HG02678 (cell line): ENCODE measurements around the gene MS4A13.
A peak's percentile ranks its signal among the peaks of the same experiment; 100 is the strongest.
"Not testable (repeated sequence)": the region's sequence is repeated elsewhere in the genome, so short reads cannot be mapped to it uniquely, and the experiment has no call there.

Source experiments
- ATAC-seq: cut with Tn5 transposase; IDR thresholded peaks from one replicate; pipeline ENCODE4 v1.9.1; 2021; ENCODE audit warnings: mild to moderate bottlenecking, moderate library complexity; ENCODE audit not compliant: unreplicated experiment

Gene MS4A13, protein sequence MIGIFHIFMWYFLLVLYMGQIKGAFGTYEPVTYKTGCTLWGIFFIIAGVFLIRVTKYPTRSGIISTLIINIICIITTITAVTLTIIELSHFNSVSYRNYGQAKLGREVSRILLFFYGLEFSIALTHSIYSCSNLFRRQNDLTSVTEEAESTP

GRCh38 chr11:60515144-60515855 is at the start of gene MS4A13:
Gene MS4A13 (plus strand): TSS chr11:60515392. CDS start chr11:60518084, 2,692 bp downstream.
- no peak for ATAC-seq

- no peak for ATAC-seq
Observed at GRCh38 chr11:60468829-60469228, 46.4 kb upstream of the MS4A13 start.

- no peak for ATAC-seq
Observed at GRCh38 chr11:60469723-60470122, 45.5 kb upstream of the MS4A13 start.

GRCh38 chr11:60477035-60477445 is 38.2 kb upstream of the MS4A13 start:
- peak; percentile 74 for ATAC-seq

- ATAC-seq: no peak
Observed at GRCh38 chr11:60482361-60482760, 32.8 kb upstream of the MS4A13 start.

DNA sequence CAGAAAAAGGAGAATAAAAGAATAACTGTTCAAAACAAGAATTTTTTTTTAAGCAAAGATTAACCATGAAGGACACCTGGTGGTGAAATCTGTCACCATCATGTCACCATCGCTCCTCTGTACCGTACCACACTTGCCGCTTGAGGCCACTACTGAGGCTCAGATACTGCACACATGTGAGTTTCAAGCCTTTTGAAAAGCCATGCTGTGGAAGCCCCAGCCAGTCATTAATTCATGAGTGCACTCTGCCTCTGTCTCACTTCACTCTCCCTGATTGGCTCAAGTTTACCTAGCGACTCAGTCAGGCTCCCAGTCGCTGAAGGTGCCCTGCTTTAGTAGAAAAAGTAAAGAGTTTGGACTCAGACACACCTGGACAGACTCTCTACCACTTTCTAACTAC is 29.2 kb upstream of the MS4A13 start:
- peak; percentile 98 for ATAC-seq

DNA sequence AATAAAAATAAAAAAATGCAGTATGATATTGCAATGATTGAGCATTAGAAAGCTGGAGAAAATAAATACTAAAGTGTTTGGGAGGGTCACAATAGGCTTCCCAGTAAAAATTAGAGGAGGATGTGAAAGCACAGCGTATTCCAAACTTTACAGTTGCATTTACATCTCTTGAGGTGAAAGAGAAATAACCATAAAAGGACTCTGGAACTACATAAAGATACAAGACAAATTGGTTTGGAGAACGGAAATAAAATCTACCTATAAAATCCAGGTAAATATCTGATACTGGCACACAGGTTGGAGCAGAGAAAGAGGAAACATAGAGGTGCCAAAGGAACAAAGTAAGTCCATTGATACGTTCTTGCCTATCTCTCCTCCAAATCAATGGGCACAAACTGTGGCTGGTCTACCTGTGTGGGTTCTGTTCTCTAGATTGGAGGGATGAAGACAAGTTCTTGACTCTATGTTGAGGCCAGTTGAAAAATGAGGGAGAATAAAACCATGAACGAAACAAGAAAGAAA is 22.6 kb upstream of the MS4A13 start, which contains the start of gene MS4A12:
Gene MS4A12, plus strand, starts transcription at position 291 of the 522 bp plus-strand sequence. CDS start 4,541 bp downstream, outside the sequence.
- no peak for ATAC-seq

DNA sequence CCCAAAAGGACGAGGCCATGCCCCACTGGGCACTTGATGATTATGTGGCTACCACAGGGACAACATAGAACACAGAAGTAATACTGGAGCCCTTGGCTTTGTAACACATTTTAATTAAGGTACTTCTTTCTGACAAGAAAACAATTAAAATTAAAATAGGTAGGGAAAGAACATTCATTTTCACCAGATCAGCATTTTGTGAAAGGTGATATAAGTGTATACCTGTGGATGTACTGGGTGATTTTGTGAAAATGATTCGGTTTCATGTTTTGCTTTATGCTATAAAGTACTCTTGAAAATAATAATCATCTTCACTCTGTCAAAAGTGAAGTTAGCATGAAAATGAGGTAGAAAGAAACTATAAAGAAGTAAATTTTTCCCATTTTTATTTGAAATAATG is 21.7 kb upstream of the MS4A13 start:
- no peak for ATAC-seq

DNA sequence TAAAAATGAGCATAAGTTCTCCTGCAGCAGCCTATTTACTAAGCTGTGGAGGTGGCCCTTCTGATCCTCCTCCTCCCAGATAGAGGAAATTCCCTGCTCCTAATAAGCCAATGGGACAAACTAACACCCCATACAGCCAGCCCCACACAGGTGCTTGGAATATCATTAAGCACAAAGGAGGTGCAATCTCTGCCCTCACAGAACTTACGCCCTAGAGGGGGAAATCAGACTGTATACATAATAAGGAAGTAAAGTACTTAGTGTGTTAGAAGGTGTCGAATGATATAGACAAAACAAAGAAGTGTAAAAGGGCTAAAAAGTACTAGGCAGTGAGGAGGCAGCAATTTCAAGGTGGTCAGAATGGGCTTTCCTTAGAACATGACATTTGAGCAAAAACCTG is 16.8 kb upstream of the MS4A13 start:
- no peak for ATAC-seq

- no peak for ATAC-seq
Observed at GRCh38 chr11:60498853-60499252, 16.3 kb upstream of the MS4A13 start.

DNA sequence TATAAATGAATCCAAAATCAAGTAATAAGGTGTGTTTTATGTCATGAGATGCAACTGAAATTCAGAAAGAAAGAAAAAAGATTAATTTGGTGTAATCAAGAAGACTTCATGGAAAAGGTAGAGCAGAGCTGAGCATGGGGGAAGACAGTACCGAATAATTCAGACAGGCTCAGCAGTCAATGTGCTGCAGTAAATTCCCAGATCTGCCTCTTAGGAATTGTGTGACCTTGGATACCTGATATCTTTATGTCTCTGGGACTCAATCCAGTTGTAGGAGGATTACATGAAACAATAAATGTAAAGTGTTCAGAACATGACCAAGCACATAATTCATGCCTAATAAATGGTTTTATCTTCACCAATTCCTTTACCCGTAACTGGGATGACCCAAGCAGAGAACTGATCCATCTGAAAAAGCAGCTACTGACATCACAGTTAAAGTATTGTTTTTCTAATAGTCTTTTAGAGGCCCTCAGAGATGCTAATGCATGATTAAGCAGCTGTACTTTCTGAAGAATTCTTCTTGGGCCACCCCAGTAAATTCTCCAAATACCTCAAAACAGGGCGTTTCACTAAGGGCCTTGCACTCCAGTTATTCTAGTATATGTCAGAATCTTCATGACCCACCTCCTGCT is 14.8 kb upstream of the MS4A13 start:
- no peak for ATAC-seq

DNA sequence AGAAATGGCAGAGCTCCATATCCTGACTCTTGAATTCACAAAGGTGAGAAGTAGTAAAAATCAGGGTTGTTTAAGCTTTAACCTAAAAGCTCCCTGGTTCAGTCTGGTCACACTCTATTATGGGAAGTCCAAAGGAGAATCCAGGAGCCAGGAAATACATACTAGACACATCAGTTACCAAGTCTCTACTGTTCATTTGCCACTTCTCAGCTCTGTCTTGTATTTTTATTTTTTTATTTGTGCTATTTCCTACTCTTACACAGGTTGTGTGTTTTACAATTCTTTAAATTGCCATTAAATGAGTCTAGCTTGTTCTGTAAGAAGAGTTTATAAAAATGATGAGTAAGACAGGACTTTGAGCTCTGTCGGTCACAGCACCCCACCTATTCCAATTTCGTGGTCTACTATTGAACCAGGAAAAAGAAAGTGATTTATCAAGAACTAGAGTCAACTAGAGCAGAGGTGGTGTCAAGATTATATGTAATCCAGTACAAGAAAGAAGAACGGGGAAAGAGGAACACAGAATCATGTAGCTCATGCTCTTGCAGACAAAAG is 12.9 kb upstream of the MS4A13 start:
- ATAC-seq: no peak

DNA sequence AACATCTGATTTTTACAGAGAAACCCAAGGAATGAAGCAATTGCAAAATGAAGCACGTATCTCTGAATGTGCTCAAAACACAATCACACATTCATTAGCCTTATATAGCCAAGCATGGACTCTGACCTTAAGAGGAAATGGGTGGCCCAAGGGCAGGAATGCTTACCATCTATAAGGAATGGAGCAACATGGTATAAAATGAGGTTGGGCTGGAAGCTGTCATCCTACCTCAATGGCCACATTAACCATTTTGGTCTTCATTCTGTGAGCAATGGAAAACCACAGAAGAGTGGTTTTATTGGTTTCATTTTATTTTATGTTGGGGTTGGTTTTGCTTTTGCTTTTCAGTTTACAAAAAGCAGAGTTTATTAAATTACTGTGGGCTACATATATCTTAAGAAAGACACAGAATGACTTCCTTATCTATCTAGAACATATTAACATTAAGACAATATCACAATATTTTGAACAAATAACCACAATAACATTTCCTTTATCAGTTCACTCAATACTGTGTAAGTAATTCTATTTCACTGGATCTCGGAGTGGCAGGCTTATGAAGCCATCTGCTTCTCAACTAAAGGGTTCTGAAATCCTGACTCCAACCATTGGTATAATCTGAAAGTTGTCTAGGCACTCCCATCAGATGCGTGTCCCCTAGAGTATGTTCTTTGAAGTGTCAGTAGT is 10.8 kb upstream of the MS4A13 start:
- ATAC-seq: no peak

- not testable (repeated sequence) for ATAC-seq
Observed at GRCh38 chr11:60509609-60510008, 5.6 kb upstream of the MS4A13 start.

DNA sequence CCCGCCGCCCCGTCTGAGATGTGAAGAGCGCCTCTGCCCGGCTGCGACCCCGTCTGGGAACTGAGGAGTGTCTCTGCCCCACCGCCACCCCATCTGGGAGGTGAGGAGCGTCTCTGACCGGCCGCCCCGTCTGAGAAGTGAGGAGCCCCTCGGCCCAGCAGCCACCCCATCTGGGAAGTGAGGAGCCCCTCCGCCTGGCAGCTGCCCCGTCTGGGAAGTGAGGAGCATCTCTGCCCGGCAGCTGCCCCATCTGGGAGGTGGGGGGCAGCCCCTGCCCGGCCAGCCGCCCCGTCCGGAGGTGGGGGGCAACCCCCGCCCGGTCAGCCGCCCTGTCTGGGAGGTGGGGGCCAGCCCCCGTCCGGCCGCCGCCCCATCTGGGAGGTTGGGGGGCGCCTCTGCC is 5.0 kb upstream of the MS4A13 start:
- ATAC-seq: not testable (repeated sequence)

GRCh38 chr11:60511393-60511792 is 3.8 kb upstream of the MS4A13 start:
- ATAC-seq: no peak

GRCh38 chr11:60512651-60513225 is 2.5 kb upstream of the MS4A13 start:
- ATAC-seq: no peak

- ATAC-seq: no peak
Observed at GRCh38 chr11:60513496-60514460, 1.4 kb upstream of the MS4A13 start.

DNA sequence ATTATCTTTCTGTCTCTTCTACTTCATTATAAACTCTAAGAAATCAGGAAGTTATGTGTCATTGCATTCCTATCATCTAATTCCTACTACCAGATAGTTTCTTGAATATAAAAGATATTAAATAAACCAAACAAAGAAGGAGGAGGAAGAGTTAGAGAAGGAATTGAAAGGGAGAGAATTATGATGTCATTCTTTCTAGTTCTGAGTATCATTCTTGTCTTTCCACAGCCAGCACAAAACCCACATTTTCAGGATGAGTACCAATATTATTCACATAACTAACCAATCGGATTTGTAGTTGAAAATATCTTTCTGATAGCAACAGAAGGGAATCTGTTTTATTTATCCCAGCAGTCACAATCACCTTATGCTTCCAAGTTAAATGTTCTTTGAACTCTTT is 13.3 kb downstream of the MS4A13 start:
- ATAC-seq: peak; percentile 10
